ENCODE results near the gene CAV3.

Gene CAV3

GRCh38 chr3:8794247-8794646, 60.6 kb downstream of the CAV3 start:
- no peak for DNase-seq (ENCODE audit: low read depth in 2 of 2)

All from stimulated activated CD8-positive, alpha-beta memory T cell treated with anti-CD3 and anti-CD28 coated beads, Interleukin-2, amount 100 ng/mL, for 1 hour (primary cell).